ENCODE data around the gene ADGRA1.

GRCh38 chr10:133166828-133167692, 79.3 kb downstream of the ADGRA1 start:
- no peak for TF ChIP-seq CTCF (conservative IDR thresholded peaks at IDR 0.05; ENCODE audit: low read length)
- no peak for TF ChIP-seq EZH2phosphoT487 (IDR thresholded peaks at IDR 0.05; ENCODE audit: borderline replicate concordance)
